GM21717 (cell line): ENCODE measurements around the gene TMOD3.

Experiments used
- ATAC-seq: cut with Tn5 transposase; IDR thresholded peaks from one replicate; pipeline ENCODE4 v1.9.1; 2021; ENCODE audit warnings: mild to moderate bottlenecking, moderate library complexity; ENCODE audit not compliant: unreplicated experiment

The TMOD3 gene

GRCh38 chr15:51825698-51826097 lies 3.8 kb upstream of the TMOD3 start:
- no peak for ATAC-seq

GRCh38 chr15:51828621-51829375 lies 655 bp upstream of the TMOD3 start:
- no peak for ATAC-seq

DNA sequence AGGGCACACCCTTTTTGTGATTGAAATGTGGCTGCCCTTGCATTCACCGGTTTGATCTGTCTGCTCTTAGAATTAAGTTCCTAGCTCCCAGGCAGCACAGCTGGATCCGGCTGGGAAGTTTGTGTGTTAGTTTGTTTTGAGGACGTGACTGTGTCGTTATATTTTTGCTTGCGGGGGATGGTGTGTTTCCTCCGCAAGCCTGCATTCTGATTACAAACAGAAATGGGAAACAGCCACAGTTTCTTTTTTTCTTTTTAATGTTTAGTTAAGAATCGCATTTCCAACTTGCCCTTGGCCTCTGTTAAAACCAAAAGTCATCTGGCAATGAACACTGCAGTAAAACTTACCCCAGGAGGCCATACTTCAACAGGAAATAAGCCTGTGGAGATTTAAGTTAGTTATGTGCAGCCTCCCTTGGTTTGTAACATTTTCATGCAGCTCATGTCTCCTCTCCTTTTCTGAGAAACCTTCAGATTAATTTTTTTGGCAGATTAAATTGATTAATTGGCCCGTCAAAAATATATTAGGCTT lies 888 bp downstream of the TMOD3 start:
- peak; percentile 8 for ATAC-seq

- ATAC-seq = no peak
Measured at GRCh38 chr15:51833772-51834171, 4.3 kb downstream of the TMOD3 start.

DNA sequence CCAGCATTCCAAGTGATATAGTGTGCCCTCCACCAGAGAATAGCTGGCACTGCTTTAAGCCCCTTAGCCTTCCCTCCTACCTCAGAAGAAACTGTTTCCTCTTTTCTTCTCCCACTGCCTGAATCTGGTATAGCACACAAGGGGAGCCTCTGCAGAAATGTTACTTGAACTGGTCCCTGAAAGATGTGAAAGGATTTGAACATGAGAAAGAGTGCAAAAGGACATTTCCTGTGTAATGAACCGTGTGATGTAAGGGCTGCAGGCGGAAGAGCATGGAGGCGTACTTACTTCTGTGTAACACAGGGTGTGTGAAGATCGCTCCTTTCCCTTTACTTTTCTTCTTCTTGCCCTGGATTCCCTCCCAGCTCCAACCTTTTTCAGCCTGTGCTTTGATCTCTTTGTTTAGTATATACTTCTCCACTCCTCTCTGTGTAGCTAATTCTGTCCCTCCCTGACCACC lies 8.4 kb downstream of the TMOD3 start:
- ATAC-seq = no peak

- no peak for ATAC-seq
Measured at GRCh38 chr15:51838270-51838669, 8.8 kb downstream of the TMOD3 start.

- no peak for ATAC-seq
Measured at GRCh38 chr15:51840692-51841091, 11.2 kb downstream of the TMOD3 start.

- no peak for ATAC-seq
Measured at GRCh38 chr15:51841406-51842040, 12.1 kb downstream of the TMOD3 start.

DNA sequence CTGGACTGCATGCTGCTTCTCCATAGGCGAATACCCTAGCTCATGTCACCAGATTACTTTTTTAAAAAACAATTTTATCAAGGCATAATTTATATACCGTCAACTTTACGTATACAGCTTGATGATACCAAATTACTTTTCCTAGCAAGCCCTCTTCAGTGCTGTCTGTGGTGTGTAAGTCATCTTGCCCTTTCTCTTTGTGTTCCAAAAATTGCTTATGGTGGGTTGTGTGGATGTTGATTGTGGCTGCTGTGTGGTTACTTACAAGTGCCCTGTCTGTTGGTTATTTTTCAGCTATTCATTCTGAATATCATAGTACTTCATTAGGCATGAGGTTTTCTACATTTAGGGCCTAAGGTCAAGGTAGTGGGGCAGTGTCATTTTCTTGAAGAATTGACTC lies 12.8 kb downstream of the TMOD3 start:
- no peak for ATAC-seq

GRCh38 chr15:51842852-51843737 lies 13.6 kb downstream of the TMOD3 start:
- ATAC-seq = no peak

DNA sequence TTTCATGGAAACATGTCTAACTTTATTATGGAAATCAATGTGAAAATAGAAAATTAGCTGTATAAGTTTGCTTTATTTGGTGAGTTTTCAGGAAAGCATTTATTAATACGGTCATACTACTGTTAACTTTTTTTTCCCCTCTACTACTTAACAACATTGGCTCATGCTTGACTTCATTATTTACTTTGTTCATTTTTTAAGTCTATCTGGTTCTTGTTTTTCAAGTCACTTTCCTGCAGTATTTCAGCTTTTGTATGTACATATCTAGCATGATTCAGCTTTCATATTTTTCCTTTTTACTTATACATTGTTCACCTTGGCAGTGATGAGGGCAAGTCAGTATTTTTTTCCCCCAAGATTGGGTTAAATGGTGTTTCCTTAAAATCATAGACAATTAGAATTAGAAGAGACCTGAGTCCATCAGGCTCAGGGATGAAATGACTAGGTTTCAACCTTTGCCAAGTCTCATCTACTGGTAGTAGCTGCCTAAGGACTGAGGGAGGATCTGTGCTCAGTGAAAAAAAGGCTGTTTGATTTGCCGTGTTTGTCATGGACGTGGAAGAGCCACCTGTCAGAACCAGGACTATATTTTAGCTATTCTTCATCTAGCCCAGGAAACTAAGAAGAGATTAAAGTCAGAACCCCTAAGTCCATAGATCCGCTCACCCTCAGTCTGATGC lies 15.4 kb downstream of the TMOD3 start:
- no peak for ATAC-seq

GRCh38 chr15:51846066-51846462 lies 16.6 kb downstream of the TMOD3 start:
- no peak for ATAC-seq

DNA sequence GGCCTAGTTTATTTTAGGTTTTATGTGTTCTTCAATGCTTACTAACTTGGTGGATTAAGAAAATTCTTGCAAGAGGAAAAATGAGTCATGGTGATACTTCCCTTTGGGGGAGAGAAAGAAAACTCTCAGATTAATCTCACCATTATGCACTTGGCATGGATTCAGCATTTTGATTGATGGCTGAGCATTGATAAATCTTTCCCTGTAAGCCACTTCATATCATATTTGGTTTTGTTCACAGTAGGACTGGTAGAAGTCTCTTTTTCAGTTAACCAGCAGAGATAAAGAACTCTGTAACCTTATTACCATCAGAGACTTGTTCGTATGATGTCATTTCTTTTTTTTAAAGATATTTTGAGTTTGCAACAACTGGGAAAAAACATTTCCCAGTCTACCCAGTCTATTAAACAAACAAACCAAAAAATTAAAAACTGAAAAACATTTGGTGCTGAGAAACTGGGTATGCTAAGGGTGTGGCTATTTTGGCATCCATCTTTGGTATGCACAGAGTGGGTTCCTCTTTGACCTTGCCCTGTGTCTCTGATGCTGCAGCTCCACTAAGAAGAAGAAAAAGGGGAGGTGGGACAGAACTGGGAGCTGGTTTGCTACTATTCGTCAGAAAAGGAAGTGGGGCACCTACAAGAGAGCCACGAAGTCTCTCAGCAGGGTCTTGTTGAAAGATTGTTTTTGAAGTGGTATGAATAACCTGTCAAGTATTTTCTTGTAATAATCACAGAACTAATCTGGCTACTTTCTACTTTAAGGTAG lies 17.2 kb downstream of the TMOD3 start:
- no peak for ATAC-seq

DNA sequence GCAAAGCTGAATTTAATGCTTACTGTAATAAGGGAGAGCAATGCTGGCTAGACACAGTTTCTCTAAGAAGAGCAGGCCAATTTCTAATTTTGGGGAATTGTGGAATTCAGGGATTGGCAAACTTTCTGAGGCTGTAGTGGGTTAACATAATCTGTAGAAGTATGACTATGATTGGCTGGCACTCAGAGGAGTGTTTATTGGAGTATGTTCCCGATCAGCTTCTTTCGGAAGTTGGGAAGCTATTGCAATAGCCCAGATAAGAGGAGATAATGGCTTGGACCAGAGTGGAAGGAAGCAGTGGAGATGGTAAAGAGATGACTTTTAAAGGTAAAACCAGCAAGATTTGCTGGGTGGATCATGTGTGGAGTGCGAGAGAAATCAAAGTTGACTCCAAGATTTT lies 19.4 kb downstream of the TMOD3 start:
- no peak for ATAC-seq

DNA sequence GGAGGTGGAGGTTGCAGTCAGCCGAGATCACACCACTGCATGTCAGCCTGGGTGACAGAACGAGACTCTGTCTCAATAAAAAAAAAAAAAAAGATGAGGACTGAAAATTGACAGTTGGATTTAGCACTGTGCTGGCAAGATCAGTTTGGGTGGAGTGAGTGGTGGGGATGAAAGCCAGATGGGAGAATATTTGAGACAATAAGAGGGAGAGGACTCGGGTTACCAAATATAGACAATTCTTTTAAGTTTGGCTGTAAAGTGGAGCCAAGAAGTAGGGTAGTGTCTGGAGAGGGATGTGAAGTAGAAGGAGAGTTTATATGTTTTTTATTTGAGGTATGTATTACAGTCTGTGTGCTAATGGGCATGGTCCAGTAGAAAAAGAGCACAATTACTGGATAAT lies 20.4 kb downstream of the TMOD3 start:
- ATAC-seq = no peak

- ATAC-seq = no peak
Measured at GRCh38 chr15:51853998-51854397, 24.5 kb downstream of the TMOD3 start.

DNA sequence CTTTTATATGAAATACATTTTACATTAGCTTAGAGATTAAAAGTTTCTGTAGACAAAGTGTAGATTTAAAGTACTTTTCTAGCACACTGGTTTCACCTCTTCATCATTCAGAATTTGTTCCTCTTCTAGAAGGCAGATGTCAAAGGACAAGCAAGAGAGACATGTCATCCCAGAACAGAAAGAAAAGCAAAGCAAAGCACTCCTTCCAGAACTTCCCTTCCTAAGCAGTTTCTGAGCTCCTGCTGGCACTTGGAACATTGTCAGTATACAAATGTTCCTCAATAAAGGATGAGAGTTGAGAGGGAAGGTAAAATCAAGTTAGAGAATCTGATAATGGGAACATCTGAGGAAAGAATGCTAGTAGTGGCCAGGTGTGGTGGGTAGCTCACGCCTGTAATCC lies 26.2 kb downstream of the TMOD3 start:
- ATAC-seq = no peak

- no peak for ATAC-seq
Measured at GRCh38 chr15:51856714-51857380, 27.4 kb downstream of the TMOD3 start.

- no peak for ATAC-seq
Measured at GRCh38 chr15:51861557-51862359, 32.3 kb downstream of the TMOD3 start.
